K562 (cell line): ENCODE data around the gene TMC8. TPM values are rescaled to one million over a fixed set of nuclear protein-coding genes. Genes with fewer than 3 reads are reported as not detected.

Experiments
- ATAC-seq: fragments of 200-7000 bp; cut with Tn5 transposase; 3 replicates; pipeline ENCODE4 v1.9.1; 2020; ENCODE audit warnings: moderate library complexity
- BruUV-seq: library from RNA; stranded (reverse); fragments of 400-500 nt; replicated peaks from 2 replicates; lab custom pipeline; 2021; lab: Mats Ljungman, UMichigan
- CTCF ChIA-PET: fragments of 300-600 bp; formaldehyde crosslinking; extraction: SDS; loops from one replicate; lab custom pipeline; 2021; ENCODE audit warnings: low intra/inter-chr PET ratio; lab: Yijun Ruan, JAX
- POLR2A ChIA-PET: fragments of 300-600, 350-650 bp; sonication (Branson Sonifier 250); formaldehyde crosslinking; extraction: SDS; loops from one replicate; lab custom pipeline; 2021; ENCODE audit warnings: antibody characterized with exemption, inconsistent platforms; lab: Yijun Ruan, JAX
- DNase-seq, 4 experiments: peaks; one replicate each; pipeline versions ENCODE4 v3.0.0 to v3.0.0-alpha.2; 2011 to 2018; ENCODE audit warnings: low spot score in 3 of 4, mixed read lengths in 3 of 4; ENCODE audit errors: extremely low read depth in 1 of 4
- FAIRE-seq: peaks from 2 replicates; lab custom pipeline; 2011; peaks lifted over from hg19 to GRCh38; lab: Jason Lieb, UNC
- H2AFZ ChIP-seq: 2 replicates; pipeline ENCODE4 v1.6.0; 2011; ENCODE audit warnings: low read depth, low read length, control low read depth, inconsistent platforms
- H3K27ac ChIP-seq: fragments of 200-600 bp; 3 replicates; pipeline ENCODE4 v1.8.0; 2011; ENCODE audit warnings: low read depth, mild to moderate bottlenecking, control low read depth, inconsistent platforms, low read length, moderate library complexity, mixed read lengths; ENCODE audit errors: extremely low read depth
- H3K27me3 ChIP-seq, 2 experiments: fragments of 300-600 bp in 1 of 2; 2 replicates in 1 of 2; 3 replicates in 1 of 2; pipeline versions ENCODE4 v1.6.0 to v1.8.0; 2011; ENCODE audit warnings: inconsistent platforms in 2 of 2, low read length in 2 of 2, mild to moderate bottlenecking in 1 of 2, mixed read lengths in 1 of 2, moderate library complexity in 1 of 2; ENCODE audit not compliant: control insufficient read depth in 2 of 2, insufficient read depth in 2 of 2
- H3K36me3 ChIP-seq: fragments of 300-600 bp; 3 replicates; pipeline ENCODE4 v1.8.0; 2011; ENCODE audit warnings: mild to moderate bottlenecking, low read length, inconsistent platforms; ENCODE audit not compliant: control insufficient read depth, insufficient read depth
- H3K4me1 ChIP-seq, 2 experiments: fragments of 200-600 bp in 1 of 2; replicated peaks in 1 of 2; 2 replicates in 1 of 2; 3 replicates in 1 of 2; pipeline versions ENCODE4 v1.5.1 to v1.8.0; 2011; ENCODE audit warnings: inconsistent platforms in 2 of 2, low read length in 2 of 2, mild to moderate bottlenecking in 1 of 2, mixed read lengths in 1 of 2, moderate library complexity in 1 of 2; ENCODE audit not compliant: control insufficient read depth in 2 of 2, insufficient read depth in 2 of 2
- H3K4me2 ChIP-seq: 2 replicates; pipeline ENCODE4 v1.6.1; 2011; ENCODE audit warnings: low read length, control low read depth, inconsistent platforms, mixed read lengths; ENCODE audit not compliant: insufficient read depth
- H3K4me3 ChIP-seq: fragments of 200-600 bp; sonication (generic), shearing (Covaris generic); 2 replicates; pipeline ENCODE4 v1.5.1; 2016; ENCODE audit warnings: control low read depth, inconsistent platforms
- H3K79me2 ChIP-seq: fragments of 200-600 bp; 3 replicates; pipeline ENCODE4 v1.8.0; 2011; ENCODE audit warnings: low read length, inconsistent platforms; ENCODE audit not compliant: control insufficient read depth, insufficient read depth
- H3K9ac ChIP-seq, 2 experiments: 2 replicates each; pipeline versions ENCODE4 v1.6.0 to v1.6.1; 2011; ENCODE audit warnings: low read depth in 2 of 2, low read length in 2 of 2, control low read depth in 1 of 2, inconsistent platforms in 1 of 2, mild to moderate bottlenecking in 1 of 2, mixed read lengths in 1 of 2; ENCODE audit not compliant: insufficient read depth in 1 of 2
- H3K9me1 ChIP-seq: one replicate; pipeline ENCODE4 v1.6.0; 2011; ENCODE audit warnings: inconsistent platforms, mild to moderate bottlenecking, low read length, moderate library complexity; ENCODE audit not compliant: control insufficient read depth, insufficient read depth
- H3K9me3 ChIP-seq: replicated peaks from 2 replicates; pipeline ENCODE4 v1.5.1; 2011; ENCODE audit warnings: low read depth, low read length, inconsistent platforms; ENCODE audit not compliant: control insufficient read depth, insufficient read depth
- H4K20me1 ChIP-seq: replicated peaks from 2 replicates; pipeline ENCODE4 v1.6.1; 2011; ENCODE audit warnings: low read length, inconsistent platforms, mixed read lengths; ENCODE audit not compliant: control insufficient read depth, insufficient read depth
- ARID4B ChIP-seq: sonication (generic); formaldehyde crosslinking; IDR thresholded peaks from 2 replicates; pipeline ENCODE4 v1.8.0; 2022; ENCODE audit warnings: mild to moderate bottlenecking, missing genetic modification reagents
- ATF1 ChIP-seq, 2 experiments: fragments of 450-650 bp in 1 of 2; IDR thresholded peaks; 2 replicates each; pipeline ENCODE4 v1.6.1; 2016; ENCODE audit warnings: missing compliant biosample characterization in 1 of 2, missing genetic modification characterization in 1 of 2
- EP300 ChIP-seq: IDR thresholded peaks from 2 replicates; pipeline ENCODE4 v1.6.1; 2012; ENCODE audit warnings: low read length, improper control_type of control experiment
- PHF21A ChIP-seq: fragments of 450-650 bp; IDR thresholded peaks from 2 replicates; pipeline ENCODE4 v1.6.1; 2017; ENCODE audit warnings: low read depth, borderline replicate concordance
- SRSF3 ChIP-seq: fragments of 200-400 bp; formaldehyde crosslinking; IDR thresholded peaks from 2 replicates; pipeline ENCODE4 v1.6.1; 2016; ENCODE audit warnings: mild to moderate bottlenecking, low read length, moderate library complexity; ENCODE audit not compliant: insufficient read depth
- TEAD4 ChIP-seq, 2 experiments: sonication (generic) in 1 of 2; formaldehyde crosslinking in 1 of 2; IDR thresholded peaks; 2 replicates each; pipeline versions ENCODE4 v1.6.1 to v1.8.0; 2012 to 2022; ENCODE audit warnings: borderline replicate concordance in 1 of 2, inconsistent platforms in 1 of 2, low read length in 1 of 2, mild to moderate bottlenecking in 1 of 2, missing genetic modification reagents in 1 of 2
- ZBTB33 ChIP-seq: sonication (generic); formaldehyde crosslinking; IDR thresholded peaks from 2 replicates; pipeline ENCODE4 v1.8.1; 2023; ENCODE audit warnings: mild to moderate bottlenecking, missing genetic modification reagents
- ZNF740 ChIP-seq, 3 experiments: fragments of 200-800 bp in 1 of 3; sonication (Bioruptor generic) in 1 of 3; sonication (generic) in 1 of 3; formaldehyde crosslinking in 1 of 3; IDR thresholded peaks; 2 replicates each; pipeline versions ENCODE4 v1.6.1 to v1.8.0; 2016 to 2022; ENCODE audit warnings: mild to moderate bottlenecking in 2 of 3, missing compliant biosample characterization in 2 of 3, missing genetic modification characterization in 2 of 3, missing genetic modification reagents in 1 of 3
- WGBS: fragments of 100-300 bp; shearing (Covaris generic); methylation state at CpG from one replicate; pipeline ENCODE4 v1.1.6; 2016; ENCODE audit warnings: low coverage, mixed read lengths; ENCODE audit not compliant: insufficient coverage; ENCODE audit errors: missing lambda C conversion rate; 5-methylcytosine and 5-hydroxymethylcytosine counted together
- in situ Hi-C: fragments of 300-500 bp; cut with MboI; formaldehyde crosslinking; loops from 4 replicates; pipeline ENCODE4 v1.15.0; 2018; ENCODE audit warnings: inconsistent platforms, mixed read lengths
- intact Hi-C: fragments of 100-400 bp; cut with micrococcal nuclease; formaldehyde crosslinking; loops from 2 replicates; pipeline ENCODE4 v1.14.2; 2022
- polyA plus RNA-seq, 8 experiments: library from polyadenylated mRNA; depleted of rRNA in 4 of 8; stranded (reverse) in 5 of 8; unstranded in 3 of 8; fragments of >200 nt; fragmentation: Nextera tagmentation in 2 of 8; fragmentation: Illumina TruSeq in 1 of 8; extraction: Ambion mirVana in 2 of 8; extraction: Trizol in 1 of 8; gene quantifications; 2 replicates each; pipeline versions ENCODE4 v1.2.1 to v1.2.3, GENCODE V29; 2011 to 2014; ENCODE audit warnings: inconsistent platforms in 1 of 8, missing spikeins in 1 of 8
- total RNA-seq, 7 experiments: library from RNA; depleted of rRNA in 6 of 7; stranded (reverse); fragments of >200 nt in 6 of 7; fragmentation: Illumina TruSeq in 2 of 7; extraction: Trizol in 2 of 7; gene quantifications; 2 replicates each; pipeline versions ENCODE4 v1.2.1 to v1.2.3, GENCODE V29; 2011 to 2021; ENCODE audit warnings: low replicate concordance in 1 of 7

The TMC8 gene
- total and polyA plus RNA-seq, 9 of the 15 experiments (the other 6 are each of a cell fraction or from before 2014, with no cell fraction given) = 0.13 to 10.9 (median 2.8) TPM

GRCh38 chr17:78138204-78139060 is 7.9 kb downstream of the TMC8 start:
- H3K9me1 ChIP-seq = no peaks in the 10 kb centered on the region
- no TSS peak for BruUV-seq
- H3K9me3 ChIP-seq = no peaks in the 10 kb centered on the region
- 63% methylated on average over 13 of the region's 17 CpGs for WGBS
- H4K20me1 ChIP-seq = no peaks in the 10 kb centered on the region
- DNase-seq = no peak
- no peak for ATAC-seq
- no peaks in the 10 kb centered on the region for H3K36me3 ChIP-seq
- no peak overlapping the region for H3K4me3 ChIP-seq
- POLR2A ChIA-PET = interaction anchor here (0.7 to 1.8 kb wide), 3 partner anchors 31 to 40 kb away, joined by 3 to 8 read pairs (median 3); no protein-coding TSS in a partner anchor
- FAIRE-seq = no peak
- CTCF ChIA-PET = interaction anchor here (1.2 kb wide), 1 partner anchor 119 kb away, joined by 3 read pairs; no protein-coding TSS in a partner anchor
- in situ Hi-C loops (no loop called here), intact Hi-C loops (loop anchor here (5.0 kb wide), 1 partner anchor 49 kb away; the partner anchor contains the start of genes AFMID and TK1)
- H2AFZ ChIP-seq = peak overlapping the region; percentile 97
- no peaks in the 10 kb centered on the region for H3K27me3 ChIP-seq
- peak overlapping the region; percentile 62 for H3K4me2 ChIP-seq
- peak overlapping the region; percentile 54 for H3K27ac ChIP-seq
- H3K4me1 ChIP-seq = peaks cover 68 to 99% of the 10 kb centered on the region in 2 experiments
- H3K79me2 ChIP-seq = peaks cover 12% of the 10 kb centered on the region; the same call in 2 of the 3 replicates
- TF ChIP-seq PHF21A (0 out of 2 replicates have a peak, but pooled peaks have one; percentile 0), SRSF3 (no peak), TEAD4 (IDR thresholded peaks at IDR 0.05; ENCODE audit: low read length) (no peak), TEAD4 (CRISPR knock-in tag; IDR thresholded peaks at IDR 0.05; ENCODE audit: borderline replicate concordance) (0 out of 2 replicates have a peak, but pooled peaks have one; percentile 7), EP300 (no peak), ZBTB33 (CRISPR knock-in tag) (peak; percentile 53; the same call in 1 of the 2 replicates), ARID4B (CRISPR knock-in tag) (0 out of 2 replicates have a peak, but pooled peaks have one; percentile 8), ATF1 (CRISPR knock-in tag; IDR thresholded peaks at IDR 0.05) (no peak), ATF1 (tag; IDR thresholded peaks at IDR 0.05) (no peak), ZNF740 (CRISPR knock-in tag; IDR thresholded peaks at IDR 0.05) (peak; percentile 32; the same call in 1 of the 2 replicates), ZNF740 (tag; IDR thresholded peaks at IDR 0.05) (no peak)
- TF ChIP-seq, all 486 proteins: peak for 5
- H3K9ac ChIP-seq = peak overlapping the region; percentile 33 to 90; a peak in 3 of 4 replicates
